Loucy (cell line): ENCODE measurements around the gene PHEX.

ENCODE experiments used
- H2AFZ ChIP-seq: fragments of 200-600 bp; sonication (generic); 2 replicates; pipeline ENCODE4 v1.6.0; 2016; ENCODE audit warnings: antibody characterized with exemption, mild to moderate bottlenecking, low read length, moderate library complexity
- H3F3A ChIP-seq: fragments of 200-600 bp; 2 replicates; pipeline ENCODE4 v1.6.0; 2016; ENCODE audit warnings: antibody characterized with exemption, low read depth, mild to moderate bottlenecking
- H3K27me3 ChIP-seq: fragments of 200-600 bp; sonication (generic); 2 replicates; pipeline ENCODE4 v1.6.1; 2014; ENCODE audit warnings: low read length, mild to moderate bottlenecking; ENCODE audit not compliant: insufficient read depth, poor library complexity, severe bottlenecking
- H3K36me3 ChIP-seq: fragments of 200-600 bp; sonication (generic); 2 replicates; pipeline ENCODE4 v1.6.1; 2016; ENCODE audit warnings: low read length; ENCODE audit not compliant: insufficient read depth
- H3K4me1 ChIP-seq: fragments of 200-600 bp; sonication (generic); 2 replicates; pipeline ENCODE4 v1.5.1; 2014; ENCODE audit warnings: low read length, mild to moderate bottlenecking; ENCODE audit not compliant: insufficient read depth, poor library complexity, severe bottlenecking
- H3K4me2 ChIP-seq: fragments of 200-600 bp; sonication (generic); 2 replicates; pipeline ENCODE4 v1.6.0; 2014; ENCODE audit warnings: antibody characterized with exemption, low read length, low read depth, mild to moderate bottlenecking; ENCODE audit not compliant: poor library complexity, severe bottlenecking
- H3K4me3 ChIP-seq: fragments of 200-600 bp; sonication (generic); 2 replicates; pipeline ENCODE4 v1.5.1; 2014; ENCODE audit warnings: low read length, mild to moderate bottlenecking, mixed read lengths; ENCODE audit not compliant: poor library complexity, severe bottlenecking
- H3K79me2 ChIP-seq: fragments of 200-600 bp; sonication (generic); 2 replicates; pipeline ENCODE4 v1.6.1; 2014; ENCODE audit warnings: low read length; ENCODE audit not compliant: insufficient read depth
- H3K9ac ChIP-seq: fragments of 200-600 bp; sonication (generic); 2 replicates; pipeline ENCODE4 v1.6.0; 2014; ENCODE audit warnings: mild to moderate bottlenecking, low read depth, low read length, moderate library complexity; ENCODE audit not compliant: poor library complexity, severe bottlenecking
- H3K9me2 ChIP-seq: fragments of 200-600 bp; sonication (generic); replicated peaks from 2 replicates; pipeline ENCODE4 v1.6.1; 2016; ENCODE audit warnings: low read depth, low read length, mixed read lengths
- H3K9me3 ChIP-seq: fragments of 200-600 bp; sonication (generic); 2 replicates; pipeline ENCODE4 v1.6.1; 2014; ENCODE audit warnings: mild to moderate bottlenecking, antibody characterized with exemption, low read length, low read depth; ENCODE audit not compliant: insufficient read depth
- H4K20me1 ChIP-seq: fragments of 200-600 bp; sonication (generic); 2 replicates; pipeline ENCODE4 v1.6.0; 2014; ENCODE audit warnings: antibody characterized with exemption, low read length, mild to moderate bottlenecking; ENCODE audit not compliant: insufficient read depth, poor library complexity, severe bottlenecking
- CTCF ChIP-seq: fragments of 200-600 bp; sonication (generic); conservative IDR thresholded peaks from 2 replicates; pipeline ENCODE4 v1.5.1; 2014; ENCODE audit warnings: mild to moderate bottlenecking, antibody characterized with exemption, low read length
- EZH2phosphoT487 ChIP-seq: fragments of 200-600 bp; IDR thresholded peaks from 2 replicates; pipeline ENCODE4 v1.6.1; 2018; ENCODE audit warnings: antibody characterized with exemption, mild to moderate bottlenecking, moderate library complexity, borderline replicate concordance

PHEX gene

GRCh38 chrX:22053481-22053880 lies 21.4 kb downstream of the PHEX start:
- no peaks in the 10 kb centered on the region for H3K79me2 ChIP-seq
- TF ChIP-seq CTCF (no peak), EZH2phosphoT487 (no peak)
- H3K4me2 ChIP-seq: no peak overlapping the region

GRCh38 chrX:22056235-22056634 lies 24.1 kb downstream of the PHEX start:
- Histone ChIP-seq H3K4me3 (no peak overlapping the region), H3K27me3 (no peaks in the 10 kb centered on the region), H3K4me2 (no peak overlapping the region), H3K4me1 (no peaks in the 10 kb centered on the region), H2AFZ (no peak overlapping the region), H3K9me2 (no peaks in the 10 kb centered on the region), H3F3A (no peaks in the 10 kb centered on the region), H3K79me2 (no peaks in the 10 kb centered on the region), H4K20me1 (no peaks in the 10 kb centered on the region), H3K9me3 (no peaks in the 10 kb centered on the region), H3K9ac (no peak overlapping the region), H3K36me3 (no peaks in the 10 kb centered on the region)
- TF ChIP-seq EZH2phosphoT487 (no peak), CTCF (no peak)

More at GRCh38 chrX:22053481-22053880, 21.4 kb downstream of the PHEX start:
- Histone ChIP-seq H3K9me3 (no peaks in the 10 kb centered on the region), H3K4me3 (no peak overlapping the region), H3K4me1 (no peaks in the 10 kb centered on the region), H3K36me3 (no peaks in the 10 kb centered on the region), H3K9me2 (no peaks in the 10 kb centered on the region), H3K27me3 (no peaks in the 10 kb centered on the region), H2AFZ (no peak overlapping the region), H4K20me1 (no peaks in the 10 kb centered on the region), H3F3A (no peaks in the 10 kb centered on the region), H3K9ac (no peak overlapping the region)

GRCh38 chrX:22057667-22058066 lies 25.5 kb downstream of the PHEX start:
- no peak overlapping the region for H3K4me3 ChIP-seq
- no peaks in the 10 kb centered on the region for H3K4me1 ChIP-seq
- H2AFZ ChIP-seq: no peak overlapping the region
- no peak overlapping the region for H3K9ac ChIP-seq
- no peaks in the 10 kb centered on the region for H3K9me3 ChIP-seq
- no peak overlapping the region for H3K4me2 ChIP-seq
- H3K27me3 ChIP-seq: no peaks in the 10 kb centered on the region
- H3K36me3 ChIP-seq: no peaks in the 10 kb centered on the region
- H3F3A ChIP-seq: no peaks in the 10 kb centered on the region
- no peak for TF ChIP-seq CTCF
- no peak for TF ChIP-seq EZH2phosphoT487
- H3K79me2 ChIP-seq: no peaks in the 10 kb centered on the region
- no peaks in the 10 kb centered on the region for H3K9me2 ChIP-seq
- H4K20me1 ChIP-seq: no peaks in the 10 kb centered on the region
